ENCODE results near the gene RPS19. TPM values are rescaled to one million over a fixed set of nuclear protein-coding genes. Genes with fewer than 3 reads are reported as not detected.

Gene RPS19
- polyA plus RNA-seq, 1 donor = 2,505 TPM

DNA sequence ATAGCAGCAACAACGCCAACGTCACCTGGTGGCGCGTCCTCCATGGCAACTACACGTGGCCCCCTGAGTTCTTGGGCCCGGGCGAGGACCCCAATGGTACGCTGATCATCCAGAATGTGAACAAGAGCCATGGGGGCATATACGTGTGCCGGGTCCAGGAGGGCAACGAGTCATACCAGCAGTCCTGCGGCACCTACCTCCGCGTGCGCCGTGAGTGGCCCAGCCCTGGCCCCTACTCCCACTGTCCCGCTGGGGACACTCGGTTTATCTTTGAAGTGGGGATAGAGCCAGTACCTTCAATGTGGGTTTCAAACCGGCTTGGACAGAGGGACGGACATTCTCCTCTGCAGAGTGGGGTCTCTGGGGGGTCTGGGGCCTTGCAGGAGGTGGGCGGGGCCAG, 19.0 kb downstream of the RPS19 start:
- DNase-seq (ENCODE audit: low read depth) = no peak

DNA sequence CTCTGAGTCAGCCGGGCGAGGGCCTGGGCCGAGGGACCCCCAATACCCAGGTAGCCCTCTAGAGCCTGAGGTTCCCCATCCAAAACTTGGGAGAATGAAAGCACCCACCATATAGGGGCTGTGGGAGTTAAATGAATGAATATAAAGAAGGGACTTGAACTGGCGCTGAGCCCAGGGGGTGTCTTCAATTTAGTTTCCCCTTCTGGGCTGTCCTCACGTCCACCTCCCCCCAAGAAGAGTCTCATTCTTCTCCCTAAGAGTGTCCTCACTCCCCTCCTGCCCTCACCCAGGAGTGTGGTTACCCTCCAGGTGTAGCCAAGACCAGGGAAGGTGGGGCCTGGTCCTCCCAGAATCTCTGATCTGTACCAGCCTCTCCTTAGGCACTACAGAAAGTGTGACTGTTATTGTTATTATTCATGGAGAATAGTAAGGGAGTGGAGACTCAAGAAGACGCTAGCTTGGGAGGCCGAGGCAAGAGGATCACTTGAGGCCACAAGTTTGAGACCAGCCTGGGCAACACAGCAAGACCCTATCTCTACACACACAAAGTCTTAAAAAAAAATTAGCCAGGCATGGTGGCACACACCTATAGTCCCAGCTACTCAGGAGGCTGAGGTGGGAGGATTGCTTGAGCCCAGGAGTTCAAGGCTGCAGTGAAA, 19.7 kb downstream of the RPS19 start:
- DNase-seq (ENCODE audit: low read depth) = no peak

- no peak for DNase-seq (ENCODE audit: low read depth)
Observed at GRCh38 chr19:41880329-41880708, 20.3 kb downstream of the RPS19 start.

GRCh38 chr19:41882568-41883462, 22.8 kb downstream of the RPS19 start, which contains the start of gene ARHGEF1:
TSS of gene ARHGEF1 (plus strand) at chr19:41883184. CDS start at chr19:41888083, 4,899 bp downstream.
- no peak for DNase-seq (ENCODE audit: low read depth)

DNA sequence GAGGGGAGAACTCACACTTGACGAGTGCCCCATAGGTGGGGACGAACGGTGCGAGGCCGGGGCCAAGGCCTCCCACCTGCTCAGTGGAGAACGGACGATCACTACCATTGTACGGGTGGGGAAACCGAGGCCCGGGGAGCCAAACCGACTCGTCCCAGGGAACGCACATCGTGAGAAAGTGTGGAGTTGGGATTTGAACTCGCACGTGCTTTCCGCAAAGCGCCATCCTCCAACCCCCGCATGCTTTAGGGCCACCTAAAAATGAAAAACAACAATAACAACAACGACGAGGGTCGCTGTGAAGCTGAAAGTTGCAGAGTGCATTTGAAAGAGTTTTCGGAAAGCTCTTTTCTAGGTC, 23.4 kb downstream of the RPS19 start:
- DNase-seq (ENCODE audit: low read depth) = no peak

- DNase-seq (ENCODE audit: low read depth) = peak; percentile 86
Observed at GRCh38 chr19:41883821-41884733, 24.0 kb downstream of the RPS19 start.

- no peak for DNase-seq (ENCODE audit: low read depth)
Observed at GRCh38 chr19:41886761-41887710, 27.0 kb downstream of the RPS19 start.

DNA sequence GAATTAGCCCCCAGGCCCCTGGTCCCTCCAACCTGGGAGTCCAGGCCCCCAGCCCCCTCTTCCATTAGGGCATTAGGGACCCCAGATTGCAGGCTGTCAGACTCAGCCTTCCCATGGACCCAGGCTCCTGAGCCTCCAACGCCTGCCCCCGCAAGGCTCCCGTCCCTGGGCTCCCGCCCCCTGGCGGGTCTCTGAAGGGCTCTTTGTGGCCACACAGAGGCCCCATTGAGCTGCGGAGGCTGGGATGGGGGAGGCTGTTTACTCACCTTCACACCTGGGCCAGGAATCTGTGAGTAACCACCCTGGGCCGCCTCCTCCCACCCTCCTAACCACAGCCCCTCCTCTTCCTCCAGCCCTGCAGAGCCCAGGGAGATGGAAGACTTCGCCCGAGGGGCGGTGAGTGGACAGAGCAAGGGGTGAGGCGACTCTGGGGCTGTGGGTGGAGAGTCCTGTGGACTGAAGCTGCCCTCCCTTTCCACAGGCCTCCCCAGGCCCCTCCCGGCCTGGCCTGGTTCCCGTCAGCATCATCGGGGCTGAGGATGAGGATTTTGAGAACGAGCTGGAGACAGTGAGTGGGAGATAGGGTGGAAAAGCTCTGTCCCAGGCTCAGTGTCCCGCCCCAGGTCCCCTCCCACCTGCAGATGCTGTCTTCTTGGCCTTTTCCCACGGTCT, 27.8 kb downstream of the RPS19 start:
- no peak for DNase-seq (ENCODE audit: low read depth)

DNA sequence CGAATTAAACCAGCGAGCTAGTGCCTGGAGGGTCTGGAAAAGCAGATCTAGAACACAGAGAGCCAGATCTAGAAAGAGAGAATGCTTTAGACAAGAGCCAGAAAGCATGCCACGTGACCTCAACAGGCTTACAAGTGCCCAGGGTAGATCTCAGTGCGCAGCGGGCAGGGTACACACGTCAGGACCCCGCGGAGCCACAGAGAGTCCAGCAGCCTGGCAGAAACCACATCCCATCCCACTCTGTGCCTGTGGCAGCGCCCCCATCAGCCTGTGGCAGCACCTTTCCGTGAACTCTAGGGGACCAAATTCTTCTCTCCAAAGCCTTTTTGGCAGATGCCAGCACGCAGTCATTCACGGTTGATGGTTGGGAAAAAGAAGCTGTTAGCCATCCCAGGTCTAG, 28.9 kb downstream of the RPS19 start:
- no peak for DNase-seq (ENCODE audit: low read depth)

DNA sequence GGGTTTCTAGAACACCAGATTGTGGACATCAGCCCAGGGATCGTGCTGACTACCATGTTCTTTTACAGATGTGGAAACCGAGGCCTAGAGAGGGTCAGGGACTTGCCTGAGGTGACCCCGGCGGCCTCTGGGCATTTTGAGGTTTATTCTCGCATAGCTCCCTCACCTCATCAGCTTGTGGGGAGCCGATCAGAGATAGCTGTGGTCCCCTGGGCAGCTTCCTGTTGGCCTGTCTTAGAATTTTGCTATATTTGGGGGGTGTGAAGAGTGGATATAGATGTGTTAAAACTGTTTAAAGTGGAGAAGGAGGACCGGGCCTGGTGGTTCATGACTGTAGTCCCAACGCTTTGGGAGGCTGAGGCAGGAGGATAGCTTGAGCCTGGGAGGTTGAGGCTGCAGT, 29.8 kb downstream of the RPS19 start:
- no peak for DNase-seq (ENCODE audit: low read depth)

DNA sequence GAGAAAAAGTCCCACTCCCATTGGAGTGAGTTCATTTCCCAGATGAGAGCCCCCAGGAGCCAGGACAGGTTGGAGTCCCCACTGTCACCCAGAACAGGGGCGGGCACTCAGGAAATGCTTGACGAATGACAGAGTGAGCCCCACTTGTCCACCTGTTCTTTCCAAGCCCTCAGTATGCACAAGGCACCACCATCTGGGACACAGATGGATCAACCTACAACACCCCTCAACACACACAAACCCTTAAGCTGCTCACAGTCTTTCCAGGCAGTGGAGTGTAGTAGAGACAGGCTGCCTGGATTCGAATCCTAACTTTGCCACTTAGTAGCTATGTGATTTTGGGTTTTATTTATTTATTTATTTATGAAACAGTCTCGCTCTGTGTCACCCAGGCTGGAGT, 30.9 kb downstream of the RPS19 start:
- no peak for DNase-seq (ENCODE audit: low read depth)

DNA sequence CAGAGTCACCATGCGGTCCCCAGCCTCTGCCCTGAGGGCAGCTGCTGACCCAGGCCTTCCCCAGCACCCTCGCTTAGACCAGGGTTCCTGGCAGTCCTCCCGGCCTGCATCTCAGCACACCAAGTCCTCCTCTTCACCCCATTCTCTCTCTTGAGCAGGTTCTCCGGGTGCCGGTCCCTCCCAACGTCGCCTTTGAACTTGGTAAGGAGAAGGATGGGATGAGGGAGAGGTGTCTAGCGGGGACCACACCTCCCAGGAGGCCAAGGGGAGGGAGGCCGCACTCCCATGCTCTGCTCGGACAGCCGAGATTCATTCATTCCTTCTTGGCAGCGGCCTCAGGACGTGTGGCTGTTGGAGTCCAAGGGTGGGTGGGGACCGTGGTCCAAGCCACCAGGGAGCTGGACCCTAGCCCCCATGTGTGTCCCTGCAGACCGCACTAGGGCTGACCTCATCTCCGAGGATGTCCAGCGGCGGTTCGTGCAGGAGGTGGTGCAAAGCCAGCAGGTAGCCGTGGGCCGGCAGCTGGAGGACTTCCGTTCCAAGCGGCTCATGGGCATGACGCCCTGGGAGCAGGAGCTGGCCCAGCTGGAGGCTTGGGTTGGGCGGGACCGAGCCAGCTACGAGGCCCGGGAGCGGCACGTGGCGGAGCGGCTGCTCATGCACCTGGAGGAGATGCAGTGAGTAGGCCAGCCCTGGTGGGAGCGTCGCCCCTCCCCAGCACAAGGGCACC, 32.3 kb downstream of the RPS19 start:
- no peak for DNase-seq (ENCODE audit: low read depth)

- no peak for DNase-seq (ENCODE audit: low read depth)
Observed at GRCh38 chr19:41893899-41894298, 33.8 kb downstream of the RPS19 start.

- DNase-seq (ENCODE audit: low read depth) = no peak
Observed at GRCh38 chr19:41894350-41894749, 34.3 kb downstream of the RPS19 start.

GRCh38 chr19:41895745-41896580, 35.9 kb downstream of the RPS19 start:
- no peak for DNase-seq (ENCODE audit: low read depth)

GRCh38 chr19:41896581-41896942, 36.5 kb downstream of the RPS19 start:
- DNase-seq (ENCODE audit: low read depth) = no peak

DNA sequence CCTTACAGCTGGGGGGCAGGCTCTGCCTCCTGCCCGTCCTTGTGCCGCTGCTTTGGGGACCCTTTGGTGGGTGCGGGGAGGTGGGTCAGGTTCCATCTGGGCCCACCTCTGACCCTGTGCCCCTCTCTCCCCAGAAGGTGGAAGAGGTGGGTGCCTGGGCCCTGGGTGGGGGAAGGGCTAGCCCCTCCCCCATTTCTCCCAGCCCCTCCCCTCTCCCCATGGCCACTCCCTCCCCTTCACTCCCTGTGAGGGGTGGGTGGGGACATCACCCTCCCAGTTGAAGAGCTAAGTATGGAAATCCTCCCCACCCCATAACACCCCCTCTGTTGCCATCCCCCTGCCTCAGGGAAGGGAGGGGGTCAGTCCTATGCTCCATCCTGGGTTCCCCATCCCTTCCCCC, 37.1 kb downstream of the RPS19 start:
- DNase-seq (ENCODE audit: low read depth) = no peak

DNA sequence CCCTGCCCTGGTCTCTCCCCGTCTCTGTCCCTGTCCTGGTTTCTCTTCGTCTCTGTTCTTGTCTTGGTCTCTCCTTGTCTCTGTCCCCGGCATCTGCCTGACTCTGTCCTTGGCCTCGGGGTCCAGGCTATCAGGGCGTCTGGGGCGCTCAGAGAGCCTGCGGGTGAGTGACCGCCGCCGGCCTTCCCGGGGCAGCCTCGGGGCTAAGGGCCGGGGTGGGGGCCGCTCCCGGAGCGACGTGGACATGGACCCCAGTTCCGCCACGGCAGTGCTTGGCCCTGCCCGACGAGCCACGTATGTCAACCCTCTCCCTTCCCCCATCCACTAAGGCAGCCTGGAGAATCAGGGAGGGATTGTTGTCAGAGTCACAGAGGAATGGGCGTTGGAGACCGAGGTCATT, 37.8 kb downstream of the RPS19 start:
- no peak for DNase-seq (ENCODE audit: low read depth)

DNA sequence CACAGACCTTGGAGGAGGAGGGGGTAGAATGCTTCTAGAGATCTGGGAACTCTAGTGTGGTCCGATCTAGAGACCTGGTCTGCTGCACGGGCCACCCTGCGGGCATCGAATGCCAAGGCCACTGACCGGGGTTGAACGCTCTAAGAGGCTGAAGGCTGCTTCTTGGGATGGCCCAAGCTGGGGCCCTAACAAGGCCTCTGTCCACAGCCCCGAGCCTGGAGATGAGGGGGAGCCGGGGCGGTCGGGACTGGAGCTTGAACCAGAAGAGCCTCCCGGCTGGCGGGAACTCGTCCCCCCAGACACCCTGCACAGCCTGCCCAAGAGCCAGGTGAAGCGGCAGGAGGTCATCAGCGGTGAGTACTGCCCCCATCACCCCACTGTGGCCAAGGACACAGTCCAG, 38.2 kb downstream of the RPS19 start:
- DNase-seq (ENCODE audit: low read depth) = no peak
